Parathyroid adenoma (tissue), 2 donors: ENCODE results near the gene LIMK2.
A peak's percentile ranks its signal among the peaks of the same experiment; 100 is the strongest.

Experiments
- H2AFZ ChIP-seq: fragments of 300-600 bp; sonication (generic); one replicate; pipeline ENCODE4 v1.7.0; 2017; ENCODE audit warnings: antibody characterized with exemption, mild to moderate bottlenecking
- H3K27ac ChIP-seq: fragments of 300-600 bp; sonication (generic); one replicate; pipeline ENCODE4 v1.7.0; 2017
- H3K27me3 ChIP-seq: fragments of 300-600 bp; sonication (generic); one replicate; pipeline ENCODE4 v1.7.0; 2017; ENCODE audit warnings: low read length; ENCODE audit not compliant: control insufficient read depth, insufficient read depth
- H3K36me3 ChIP-seq: fragments of 300-600 bp; sonication (generic); one replicate; pipeline ENCODE4 v1.7.0; 2017; ENCODE audit warnings: low read length; ENCODE audit not compliant: control insufficient read depth, insufficient read depth
- H3K4me1 ChIP-seq: fragments of 300-600 bp; sonication (generic); one replicate; pipeline ENCODE4 v1.7.0; 2017; ENCODE audit warnings: control low read depth
- H3K4me2 ChIP-seq: fragments of 300-600 bp; sonication (generic); one replicate; pipeline ENCODE4 v1.7.0; 2017; ENCODE audit warnings: low read length
- H3K4me3 ChIP-seq: fragments of 300-600 bp; sonication (generic); one replicate; pipeline ENCODE4 v1.7.0; 2017; ENCODE audit warnings: low read depth, low read length
- H3K79me2 ChIP-seq: fragments of 300-600 bp; sonication (generic); one replicate; pipeline ENCODE4 v1.7.0; 2017; ENCODE audit warnings: control low read depth
- H3K9ac ChIP-seq: fragments of 300-600 bp; sonication (generic); one replicate; pipeline ENCODE4 v1.7.0; 2017; ENCODE audit warnings: mild to moderate bottlenecking
- H3K9me3 ChIP-seq: fragments of 300-600 bp; sonication (generic); one replicate; pipeline ENCODE4 v1.7.0; 2017; ENCODE audit warnings: low read length; ENCODE audit not compliant: control insufficient read depth
- TF ChIP-seq, protein P1 (sequence below): fragments of 300-600 bp; sonication (generic); IDR thresholded peaks from one replicate; pipeline ENCODE4 v1.7.0; 2017; ENCODE audit warnings: antibody characterized with exemption, mild to moderate bottlenecking
- donor health status: primary hyperparathyroidism.

LIMK2 gene

DNA sequence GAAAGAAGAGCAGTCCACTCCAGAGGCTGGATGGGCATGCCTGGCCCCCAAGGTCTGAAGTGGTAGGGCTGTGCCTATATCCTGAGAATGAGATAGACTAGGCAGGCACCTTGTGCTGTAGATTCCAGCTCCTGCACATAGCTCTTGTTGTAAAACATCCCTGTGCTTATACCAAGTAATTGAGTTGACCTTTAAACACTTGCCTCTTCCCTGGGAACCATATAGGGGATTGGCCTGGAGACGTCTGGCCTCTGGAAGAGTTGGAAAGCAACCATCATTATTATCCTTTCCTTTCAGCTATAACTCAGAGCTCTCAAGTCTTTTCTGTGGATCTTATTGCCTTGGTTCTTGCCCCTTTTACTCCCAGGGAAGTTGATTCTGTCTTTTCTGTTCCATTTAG is 15.1 kb downstream of the LIMK2 start:
- no peak overlapping the region for H3K9ac ChIP-seq
- no peak overlapping the region for H3K4me3 ChIP-seq
- no peaks in the 10 kb centered on the region for H3K9me3 ChIP-seq
- TF ChIP-seq, protein P1, sequence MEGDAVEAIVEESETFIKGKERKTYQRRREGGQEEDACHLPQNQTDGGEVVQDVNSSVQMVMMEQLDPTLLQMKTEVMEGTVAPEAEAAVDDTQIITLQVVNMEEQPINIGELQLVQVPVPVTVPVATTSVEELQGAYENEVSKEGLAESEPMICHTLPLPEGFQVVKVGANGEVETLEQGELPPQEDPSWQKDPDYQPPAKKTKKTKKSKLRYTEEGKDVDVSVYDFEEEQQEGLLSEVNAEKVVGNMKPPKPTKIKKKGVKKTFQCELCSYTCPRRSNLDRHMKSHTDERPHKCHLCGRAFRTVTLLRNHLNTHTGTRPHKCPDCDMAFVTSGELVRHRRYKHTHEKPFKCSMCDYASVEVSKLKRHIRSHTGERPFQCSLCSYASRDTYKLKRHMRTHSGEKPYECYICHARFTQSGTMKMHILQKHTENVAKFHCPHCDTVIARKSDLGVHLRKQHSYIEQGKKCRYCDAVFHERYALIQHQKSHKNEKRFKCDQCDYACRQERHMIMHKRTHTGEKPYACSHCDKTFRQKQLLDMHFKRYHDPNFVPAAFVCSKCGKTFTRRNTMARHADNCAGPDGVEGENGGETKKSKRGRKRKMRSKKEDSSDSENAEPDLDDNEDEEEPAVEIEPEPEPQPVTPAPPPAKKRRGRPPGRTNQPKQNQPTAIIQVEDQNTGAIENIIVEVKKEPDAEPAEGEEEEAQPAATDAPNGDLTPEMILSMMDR, result no peak
- no peak overlapping the region for H2AFZ ChIP-seq
- no peaks in the 10 kb centered on the region for H3K79me2 ChIP-seq
- H3K4me2 ChIP-seq, result no peak overlapping the region
- H3K27me3 ChIP-seq, result no peaks in the 10 kb centered on the region
- peaks cover 19% of the 10 kb centered on the region for H3K4me1 ChIP-seq
- no peak overlapping the region for H3K27ac ChIP-seq
- H3K36me3 ChIP-seq, result no peaks in the 10 kb centered on the region

DNA sequence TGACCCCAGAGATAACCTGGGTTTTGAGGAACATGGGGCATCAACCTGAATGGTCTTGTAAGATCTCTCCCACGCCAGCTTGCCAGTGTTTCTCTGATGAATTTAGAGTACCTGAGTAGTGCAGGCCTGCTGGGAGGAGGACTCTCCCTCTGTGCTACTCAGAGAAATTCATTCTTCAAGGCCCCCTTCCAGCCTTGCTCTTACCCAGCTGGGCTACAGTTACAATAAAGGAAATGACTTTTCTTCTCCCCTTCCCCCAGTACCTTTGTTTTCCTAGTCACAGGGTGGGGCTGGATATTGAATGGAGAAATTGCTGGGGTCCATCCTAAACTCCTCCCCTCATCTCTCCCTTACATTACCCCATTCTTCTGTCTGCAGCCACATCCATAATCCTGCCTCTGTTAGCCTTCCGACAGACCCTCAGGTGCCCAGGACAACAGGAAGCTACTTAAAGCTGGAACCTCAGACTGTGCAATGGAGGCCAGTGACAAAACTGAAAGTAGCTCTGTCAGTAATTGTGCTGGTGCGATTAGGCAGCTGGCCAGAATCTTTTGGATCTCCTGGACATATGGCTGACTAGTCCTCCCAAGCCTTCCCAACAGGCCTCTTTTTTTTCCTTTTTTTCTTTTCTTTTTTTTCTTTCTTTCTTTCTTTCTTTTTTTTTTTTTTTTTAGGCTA is 17.4 kb downstream of the LIMK2 start:
- Histone ChIP-seq H3K79me2 (peaks cover 5% of the 10 kb centered on the region), H2AFZ (peak overlapping the region; percentile 67), H3K9me3 (no peaks in the 10 kb centered on the region), H3K27me3 (no peaks in the 10 kb centered on the region), H3K4me1 (peaks cover 19% of the 10 kb centered on the region), H3K9ac (no peak overlapping the region), H3K4me3 (peak overlapping the region; percentile 37), H3K4me2 (peak overlapping the region; percentile 60), H3K36me3 (no peaks in the 10 kb centered on the region), H3K27ac (peak overlapping the region; percentile 86)
- TF ChIP-seq, protein P1, result no peak

DNA sequence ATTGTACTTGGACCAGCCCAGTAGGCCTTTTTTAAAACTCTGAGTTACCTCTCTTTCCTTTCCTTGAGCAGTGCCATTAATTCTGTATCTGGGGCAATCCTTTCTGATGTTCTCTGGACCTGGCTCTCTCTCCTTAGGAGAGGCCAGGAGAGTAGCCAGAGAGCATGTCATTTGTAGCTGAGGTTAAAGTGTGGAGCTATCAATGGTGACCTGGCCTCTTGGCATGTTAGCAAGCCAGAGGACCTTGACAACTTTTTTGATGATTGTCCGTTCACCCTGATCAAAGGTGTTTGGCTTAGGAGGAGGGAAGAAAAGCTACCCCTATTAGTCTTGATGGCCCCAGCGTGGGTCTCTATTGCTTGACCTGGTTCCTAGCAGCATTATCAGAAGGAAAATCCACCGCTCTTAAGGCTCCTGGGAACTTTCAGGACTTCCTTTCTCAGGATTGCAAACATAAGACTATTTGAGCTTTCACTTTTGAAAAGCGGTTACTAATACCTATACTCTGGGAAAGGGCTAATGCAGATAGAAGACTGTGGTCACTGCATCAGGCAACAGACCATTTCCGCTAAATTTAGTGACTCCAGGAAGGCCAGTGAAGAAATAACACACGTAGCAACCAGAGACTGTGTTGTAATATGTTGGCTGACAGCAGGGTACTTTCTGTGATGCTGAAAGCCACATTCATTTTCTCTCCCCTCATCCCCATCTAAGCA is 18.2 kb downstream of the LIMK2 start:
- Histone ChIP-seq H3K79me2 (peaks cover 5% of the 10 kb centered on the region), H3K27me3 (no peaks in the 10 kb centered on the region), H3K4me1 (peaks cover 21% of the 10 kb centered on the region), H3K27ac (peak overlapping the region; percentile 86), H3K4me3 (peak overlapping the region; percentile 37), H3K36me3 (no peaks in the 10 kb centered on the region), H3K9ac (no peak overlapping the region), H2AFZ (no peak overlapping the region), H3K9me3 (no peaks in the 10 kb centered on the region), H3K4me2 (peak overlapping the region; percentile 60)
- TF ChIP-seq, protein P1, result no peak

DNA sequence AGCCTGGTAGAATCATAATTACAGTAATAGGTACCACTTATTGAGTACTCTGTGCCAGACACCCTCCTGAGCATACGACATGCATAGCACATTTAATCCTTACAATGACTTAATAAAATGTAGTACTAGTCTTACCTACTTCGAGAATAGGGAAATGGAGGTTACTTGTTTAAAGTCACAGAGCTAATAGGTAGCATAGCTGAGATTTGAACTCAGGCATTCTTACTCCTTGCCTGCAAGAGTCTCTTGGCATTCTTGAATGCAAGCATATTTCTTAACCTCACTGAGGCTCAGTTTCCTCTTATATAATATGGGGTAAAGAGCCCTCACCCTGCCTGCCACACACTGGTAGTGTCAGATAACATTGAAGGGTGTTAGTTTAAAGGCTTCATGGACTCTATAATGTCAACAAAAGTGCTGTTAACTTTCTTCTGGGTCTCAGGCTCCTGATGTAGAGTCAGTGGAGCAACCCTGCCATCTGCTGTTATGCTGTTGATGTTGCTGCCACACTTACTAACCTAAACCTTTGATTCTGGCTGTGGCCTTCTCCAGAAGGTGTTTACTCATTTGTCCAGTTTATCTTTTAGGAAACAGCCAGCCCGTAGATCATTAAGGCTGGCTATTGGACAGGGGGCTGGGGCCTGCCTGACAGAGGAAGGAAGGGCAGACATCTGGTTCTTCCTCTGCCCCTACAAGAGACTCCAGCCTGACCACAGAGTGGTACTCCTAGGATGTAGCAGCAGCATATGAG is 18.9 kb downstream of the LIMK2 start:
- Histone ChIP-seq H3K9me3 (no peaks in the 10 kb centered on the region), H3K79me2 (peaks cover 5% of the 10 kb centered on the region), H3K36me3 (no peaks in the 10 kb centered on the region), H3K27me3 (no peaks in the 10 kb centered on the region), H3K4me1 (peaks cover 21% of the 10 kb centered on the region), H3K27ac (peak overlapping the region; percentile 86), H3K4me2 (peak overlapping the region; percentile 60), H3K9ac (no peak overlapping the region), H3K4me3 (peak overlapping the region; percentile 31), H2AFZ (no peak overlapping the region)
- TF ChIP-seq, protein P1, result peak; percentile 67
